Measurements from ENCODE around the gene GPN2.

GRCh38 chr1:26900001-26900814 is 10.1 kb upstream of the GPN2 start, which contains the start of gene GPATCH3:
- TF ChIP-seq FOXA1 (IDR thresholded peaks at IDR 0.05) (no peak), PKNOX1 (IDR thresholded peaks at IDR 0.05) (no peak), NFRKB (IDR thresholded peaks at IDR 0.05) (peak; percentile 84), FOXM1 (IDR thresholded peaks at IDR 0.05; ENCODE audit: borderline replicate concordance) (0 out of 2 replicates have a peak, but pooled peaks have one; percentile 11), ZNF384 (IDR thresholded peaks at IDR 0.05) (no peak), SP1 (IDR thresholded peaks at IDR 0.05) (peak; percentile 76; the same call in 1 of the 2 replicates), L3MBTL2 (conservative IDR thresholded peaks at IDR 0.05) (no peak), HDGF (IDR thresholded peaks at IDR 0.05; ENCODE audit: borderline replicate concordance) (no peak), ARNT (IDR thresholded peaks at IDR 0.05) (no peak), ELF4 (IDR thresholded peaks at IDR 0.05) (peak; percentile 84), BHLHE40 (IDR thresholded peaks at IDR 0.05; ENCODE audit: borderline replicate concordance) (no peak), SUZ12 (IDR thresholded peaks at IDR 0.05) (no peak)

Data from HEK293T (cell line).